Inflammatory macrophage treated with lipopolysaccharide for 1 hour (primary cell): ENCODE measurements around the gene COQ3.
"Not testable (repeated sequence)": the region's sequence is repeated elsewhere in the genome, so short reads cannot be mapped to it uniquely, and the experiment has no call there.

ENCODE experiments used
- DNase-seq, 2 donors: peaks; one replicate each; pipeline ENCODE4 v3.0.0-alpha.2; 2020 to 2022

The COQ3 gene

DNA sequence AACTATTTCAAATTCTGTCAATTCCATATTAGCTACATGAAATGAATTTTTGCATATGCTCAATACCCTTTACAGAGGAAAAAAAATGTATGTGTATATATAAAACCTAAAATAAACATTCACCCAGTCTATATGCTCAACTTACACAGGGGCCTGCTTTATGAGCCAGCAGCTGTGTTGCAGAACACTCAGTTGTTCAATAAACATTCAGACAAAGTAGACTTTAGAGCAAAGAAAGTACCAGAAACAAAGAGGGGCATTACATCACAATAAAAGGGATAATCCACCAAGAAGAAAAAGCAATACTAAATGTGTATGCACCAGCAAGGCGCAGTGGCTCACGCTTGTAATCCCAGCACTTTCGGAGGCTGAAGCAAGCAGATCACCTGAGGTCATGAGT, 9.5 kb downstream of the COQ3 start:
- DNase-seq: no peak

GRCh38 chr6:99378636-99379035, 15.4 kb downstream of the COQ3 start:
- DNase-seq: no peak

- DNase-seq: no peak
Observed at GRCh38 chr6:99369533-99369932, 24.5 kb downstream of the COQ3 start.

GRCh38 chr6:99366852-99367251, 27.1 kb downstream of the COQ3 start:
- no peak for DNase-seq

DNA sequence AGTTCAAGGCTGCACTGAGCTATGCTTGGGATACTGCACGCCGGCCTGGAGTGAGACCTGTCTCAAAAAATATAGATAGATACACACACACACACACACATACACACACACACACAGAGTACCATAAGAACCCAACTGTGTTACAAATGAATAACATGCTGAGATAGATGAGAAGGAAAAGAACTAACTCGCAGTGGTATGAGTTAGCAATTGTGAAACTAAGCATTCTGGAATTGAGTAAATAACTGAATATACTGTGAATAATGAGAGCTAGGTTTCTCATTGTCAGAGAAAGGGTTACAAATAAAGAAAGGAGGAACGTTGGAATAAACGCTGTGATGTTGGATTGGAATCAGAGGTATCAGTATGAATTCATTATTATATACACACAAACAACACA, 30.0 kb downstream of the COQ3 start:
- DNase-seq: no peak

DNA sequence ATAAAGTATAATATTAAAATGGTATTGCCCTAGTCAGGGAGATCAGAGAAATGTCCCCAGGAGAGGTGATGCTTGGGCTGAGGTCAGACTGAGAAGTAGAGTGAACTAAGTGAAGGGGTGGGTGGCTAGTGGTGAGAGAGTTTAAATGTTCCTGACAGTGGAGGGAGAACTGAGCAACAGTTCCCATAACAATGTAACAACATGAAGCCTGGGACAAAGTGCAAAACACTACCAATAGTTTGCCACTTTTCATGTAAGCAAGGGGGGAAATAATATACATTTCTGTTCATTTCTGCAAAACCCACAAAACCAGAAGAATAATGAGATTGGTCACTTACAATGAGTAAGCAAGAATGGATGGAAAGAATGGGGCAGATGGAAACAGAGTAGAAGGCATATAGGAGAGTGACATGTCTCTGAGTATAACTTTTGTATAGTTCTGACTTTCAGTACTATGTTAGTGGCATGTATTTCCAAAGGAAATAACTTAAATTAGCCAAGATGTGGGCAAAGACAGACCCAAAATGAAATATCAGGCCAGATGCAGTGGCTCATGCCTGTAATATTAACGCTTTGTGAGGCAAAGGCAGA, 31.2 kb downstream of the COQ3 start:
- DNase-seq: no peak

DNA sequence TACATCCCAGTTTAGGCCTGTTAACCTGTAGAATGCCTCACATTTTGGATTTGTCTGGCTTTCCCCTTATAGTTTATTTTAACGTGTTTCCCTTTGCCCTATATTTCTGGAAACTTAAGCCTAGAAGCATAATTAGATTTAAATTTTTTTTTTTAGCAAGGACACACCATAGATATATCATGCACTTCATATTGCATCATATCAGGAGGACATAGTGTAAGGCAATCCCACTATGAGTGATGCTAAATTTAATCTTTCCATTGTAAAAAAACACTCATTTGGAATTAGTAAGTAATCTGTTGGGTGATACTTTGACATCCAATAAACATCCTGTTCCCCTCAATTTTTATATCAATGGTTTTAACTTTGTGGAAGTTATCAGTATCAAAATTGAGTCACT, 34.2 kb downstream of the COQ3 start:
- DNase-seq: no peak

- no peak for DNase-seq
Observed at GRCh38 chr6:99356641-99357040, 37.4 kb downstream of the COQ3 start.

DNA sequence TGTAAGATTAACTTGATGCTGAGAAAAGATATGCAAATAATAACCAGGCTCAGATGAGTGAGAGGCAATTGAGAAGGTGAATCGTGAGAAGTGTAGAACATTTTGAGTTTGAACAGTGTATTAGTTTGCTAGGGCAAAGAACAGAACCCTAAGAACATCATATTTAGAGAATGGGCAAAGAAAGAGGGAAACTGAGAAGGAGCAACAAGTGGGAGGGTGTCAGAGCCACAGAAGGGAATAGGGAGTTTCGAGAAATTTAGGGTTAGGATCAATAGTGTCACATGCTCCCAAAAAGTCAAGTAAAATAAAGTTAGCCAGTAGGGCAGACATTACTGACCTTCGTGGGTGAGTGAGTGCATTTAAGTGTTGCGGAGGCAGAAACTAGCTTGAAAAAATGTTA, 39.0 kb downstream of the COQ3 start:
- DNase-seq: no peak

- no peak for DNase-seq
Observed at GRCh38 chr6:99353126-99353525, 40.9 kb downstream of the COQ3 start.

GRCh38 chr6:99350573-99350972, 43.4 kb downstream of the COQ3 start:
- DNase-seq: no peak

- DNase-seq: no peak
Observed at GRCh38 chr6:99349171-99350141, 44.5 kb downstream of the COQ3 start, which contains the start of gene FAXC. Gene FAXC (minus strand): TSS chr6:99349674. CDS start chr6:99349372, 302 bp downstream.

DNA sequence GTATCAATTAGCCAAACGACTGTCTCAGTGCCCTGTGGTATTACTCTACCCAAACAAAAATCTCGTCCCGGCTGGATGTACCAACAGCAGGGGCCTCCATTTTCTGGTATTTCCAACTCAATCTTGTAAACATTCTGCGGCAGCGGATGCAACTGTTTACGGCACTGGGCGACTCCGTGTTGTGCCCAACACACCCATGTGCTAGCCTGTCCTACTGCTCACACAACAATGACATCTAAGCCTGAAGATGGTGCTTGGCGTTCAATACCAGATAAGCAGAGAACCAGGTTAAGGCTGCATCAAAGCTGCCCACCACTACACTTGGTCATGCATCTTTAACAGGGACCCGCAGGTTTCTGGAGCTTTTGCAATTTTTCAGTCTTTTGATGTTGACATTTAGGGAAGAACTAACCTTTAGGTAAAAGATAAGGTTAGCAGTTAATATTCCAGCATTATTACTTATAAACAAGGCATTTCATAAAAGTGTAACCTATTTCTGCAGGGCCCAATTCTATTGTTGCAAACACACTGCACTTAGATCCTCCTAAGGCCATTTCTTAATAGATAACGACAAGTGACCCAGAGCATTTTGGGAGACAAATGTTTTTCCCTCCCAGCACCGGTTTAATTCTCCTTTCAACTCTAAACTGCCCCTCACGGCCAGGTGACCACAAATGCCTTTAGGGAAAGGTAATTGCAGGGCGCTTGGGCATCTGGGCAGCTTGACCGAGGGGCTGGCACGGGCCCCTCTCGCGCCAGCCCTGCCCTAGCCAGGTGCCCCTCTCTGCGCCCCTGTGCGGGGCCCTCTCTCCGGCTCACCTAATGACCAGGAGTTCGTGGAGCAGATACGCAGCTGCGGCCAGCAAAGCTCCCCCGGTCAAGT, 45.5 kb downstream of the COQ3 start:
- no peak for DNase-seq

- no peak for DNase-seq
Observed at GRCh38 chr6:99347804-99348203, 46.2 kb downstream of the COQ3 start.

- DNase-seq: no peak
Observed at GRCh38 chr6:99346595-99346994, 47.4 kb downstream of the COQ3 start.

GRCh38 chr6:99345164-99345563, 48.8 kb downstream of the COQ3 start:
- DNase-seq: no peak

GRCh38 chr6:99344289-99344688, 49.7 kb downstream of the COQ3 start:
- DNase-seq: no peak

DNA sequence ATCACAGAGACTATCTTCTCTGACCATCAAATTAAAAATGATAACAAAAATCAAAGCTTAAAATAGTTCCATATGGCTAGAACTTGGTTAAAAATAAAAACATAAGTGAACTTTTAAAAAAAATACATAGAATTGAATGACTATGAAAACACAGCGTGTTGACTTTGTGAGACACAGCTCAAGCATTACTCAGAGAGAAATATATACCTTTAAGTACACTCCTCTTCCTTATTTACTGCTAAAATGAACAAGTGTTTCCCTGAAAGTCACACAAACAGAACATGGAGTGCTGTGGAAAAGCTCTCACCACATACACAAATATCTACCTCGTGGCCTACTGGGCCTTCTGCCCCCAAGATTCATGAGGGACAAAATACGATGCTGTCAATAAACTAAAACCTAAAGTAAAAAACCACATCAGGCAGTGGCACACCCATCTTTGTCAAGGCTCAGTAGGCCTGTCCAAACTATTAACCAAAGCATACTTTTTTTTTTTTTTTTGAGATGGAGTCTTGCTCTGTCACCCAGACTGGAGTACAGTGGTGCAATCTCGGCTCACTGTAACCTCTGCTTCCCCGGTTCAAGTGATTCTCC, 52.0 kb downstream of the COQ3 start:
- no peak for DNase-seq

GRCh38 chr6:99338188-99338587, 55.8 kb downstream of the COQ3 start:
- DNase-seq: no peak

- DNase-seq: not testable (repeated sequence)
Observed at GRCh38 chr6:99335298-99335697, 58.7 kb downstream of the COQ3 start.

- DNase-seq: peak; percentile 23 to 26
Observed at GRCh38 chr6:99334526-99335127, 59.4 kb downstream of the COQ3 start.

- DNase-seq: no peak
Observed at GRCh38 chr6:99333068-99333467, 60.9 kb downstream of the COQ3 start.
